A673 (cell line): ENCODE results near the gene PVR.
"Not testable (repeated sequence)": the region's sequence is repeated elsewhere in the genome, so short reads cannot be mapped to it uniquely, and the experiment has no call there.

Experiments used
- EZH2 ChIP-seq: fragments of 200-600 bp; sonication (generic); IDR thresholded peaks from 2 replicates; pipeline ENCODE4 v1.6.1; 2017; ENCODE audit warnings: borderline replicate concordance, low read depth, mild to moderate bottlenecking, mixed read lengths, antibody characterized with exemption, low read length; ENCODE audit not compliant: poor library complexity, severe bottlenecking
- TF ChIP-seq, protein P1 (sequence below): fragments of 300-800, 200-600 bp; sonication (generic); conservative IDR thresholded peaks from 2 replicates; pipeline ENCODE4 v1.5.1; 2017; ENCODE audit warnings: low read depth, mild to moderate bottlenecking, antibody characterized with exemption, low read length, moderate library complexity, mixed read lengths

DNA sequence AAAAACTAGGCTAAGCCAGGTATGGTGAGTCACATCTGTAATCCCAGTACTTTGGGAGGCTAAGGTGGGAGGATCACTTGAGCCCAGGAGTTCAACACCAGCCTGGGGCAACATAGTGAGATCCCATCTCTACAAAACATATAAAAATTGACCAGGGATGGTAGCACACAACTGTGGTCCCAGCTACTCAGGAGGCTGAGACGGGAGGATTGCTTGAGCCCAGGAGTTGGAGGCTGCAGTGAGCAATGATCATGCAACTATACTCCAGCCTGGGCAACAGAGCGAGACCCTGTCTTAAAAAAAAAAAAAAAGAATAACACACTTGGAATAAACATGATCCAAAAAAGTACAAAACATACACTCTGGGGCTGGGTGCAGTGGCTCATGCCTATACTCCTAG lies 26.3 kb downstream of the PVR start:
- TF ChIP-seq, protein P1, sequence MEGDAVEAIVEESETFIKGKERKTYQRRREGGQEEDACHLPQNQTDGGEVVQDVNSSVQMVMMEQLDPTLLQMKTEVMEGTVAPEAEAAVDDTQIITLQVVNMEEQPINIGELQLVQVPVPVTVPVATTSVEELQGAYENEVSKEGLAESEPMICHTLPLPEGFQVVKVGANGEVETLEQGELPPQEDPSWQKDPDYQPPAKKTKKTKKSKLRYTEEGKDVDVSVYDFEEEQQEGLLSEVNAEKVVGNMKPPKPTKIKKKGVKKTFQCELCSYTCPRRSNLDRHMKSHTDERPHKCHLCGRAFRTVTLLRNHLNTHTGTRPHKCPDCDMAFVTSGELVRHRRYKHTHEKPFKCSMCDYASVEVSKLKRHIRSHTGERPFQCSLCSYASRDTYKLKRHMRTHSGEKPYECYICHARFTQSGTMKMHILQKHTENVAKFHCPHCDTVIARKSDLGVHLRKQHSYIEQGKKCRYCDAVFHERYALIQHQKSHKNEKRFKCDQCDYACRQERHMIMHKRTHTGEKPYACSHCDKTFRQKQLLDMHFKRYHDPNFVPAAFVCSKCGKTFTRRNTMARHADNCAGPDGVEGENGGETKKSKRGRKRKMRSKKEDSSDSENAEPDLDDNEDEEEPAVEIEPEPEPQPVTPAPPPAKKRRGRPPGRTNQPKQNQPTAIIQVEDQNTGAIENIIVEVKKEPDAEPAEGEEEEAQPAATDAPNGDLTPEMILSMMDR = not testable (repeated sequence)
- TF ChIP-seq EZH2 = not testable (repeated sequence)
